Activated naive CD4-positive, alpha-beta T cell treated with anti-CD3 and anti-CD28 coated beads, Interleukin-2, amount 10 ng/mL, durations not matched to agents 7 days and 5 days (primary cell): ENCODE data around the gene NOD1.
"Not testable (repeated sequence)": the region's sequence is repeated elsewhere in the genome, so short reads cannot be mapped to it uniquely, and the experiment has no call there.

Experiments
- CTCF ChIA-PET: fragments of 350-600 bp; sonication (Branson Sonifier 250); formaldehyde crosslinking; loops from one replicate; lab custom pipeline; 2021; ENCODE audit warnings: antibody characterized with exemption; lab: Charles Lee
- DNase-seq: peaks from one replicate; pipeline ENCODE4 v3.0.0-alpha.2; 2020
- H3K27ac Mint-ChIP-seq: one replicate; pipeline ENCODE4 v1.8.0; 2021; ENCODE audit warnings: mild to moderate bottlenecking, moderate library complexity, mixed read lengths
- H3K27me3 Mint-ChIP-seq: one replicate; pipeline ENCODE4 v1.8.0; 2021; ENCODE audit warnings: mild to moderate bottlenecking, mixed read lengths
- H3K36me3 Mint-ChIP-seq: one replicate; pipeline ENCODE4 v1.8.0; 2021; ENCODE audit warnings: mixed read lengths
- H3K4me1 Mint-ChIP-seq: one replicate; pipeline ENCODE4 v1.8.0; 2021; ENCODE audit warnings: mixed read lengths
- H3K4me3 Mint-ChIP-seq: one replicate; pipeline ENCODE4 v1.8.0; 2021; ENCODE audit warnings: mild to moderate bottlenecking, moderate library complexity, mixed read lengths
- H3K9me3 Mint-ChIP-seq: one replicate; pipeline ENCODE4 v1.8.0; 2021; ENCODE audit warnings: mixed read lengths

NOD1 gene

GRCh38 chr7:30420080-30420479 is 58.5 kb downstream of the NOD1 start:
- H3K27ac Mint-ChIP-seq, DNase-seq, H3K4me1 Mint-ChIP-seq, H3K4me3 Mint-ChIP-seq, H3K9me3 Mint-ChIP-seq, CTCF ChIA-PET, H3K27me3 Mint-ChIP-seq: not testable (repeated sequence)
- H3K36me3 Mint-ChIP-seq, result peaks cover 14% of the 10 kb centered on the region

- no peaks in the 10 kb centered on the region for H3K36me3 Mint-ChIP-seq
- CTCF ChIA-PET, result interaction anchor here (1.6 kb wide), 2 partner anchors 137 to 138 kb away, joined by 4 to 7 read pairs; no protein-coding TSS in a partner anchor
Measured at GRCh38 chr7:30413864-30414263, 64.7 kb downstream of the NOD1 start.

GRCh38 chr7:30412782-30413504 is 65.6 kb downstream of the NOD1 start:
- no peak for DNase-seq
- Mint-ChIP-seq H3K9me3 (peaks cover 9% of the 10 kb centered on the region), H3K27ac (no peak overlapping the region), H3K4me1 (no peaks in the 10 kb centered on the region), H3K36me3 (no peaks in the 10 kb centered on the region), H3K4me3 (no peak overlapping the region), H3K27me3 (peaks cover 3% of the 10 kb centered on the region)
- CTCF ChIA-PET, result interaction anchor here (1.0 to 1.6 kb wide), 3 partner anchors 136 to 139 kb away, joined by 3 to 7 read pairs (median 4); no protein-coding TSS in a partner anchor

More at GRCh38 chr7:30413864-30414263, 64.7 kb downstream of the NOD1 start:
- no peak for DNase-seq
- Mint-ChIP-seq H3K4me3 (no peak overlapping the region), H3K27ac (no peak overlapping the region), H3K27me3 (peaks cover 3% of the 10 kb centered on the region), H3K4me1 (no peaks in the 10 kb centered on the region), H3K9me3 (peaks cover 9% of the 10 kb centered on the region)

GRCh38 chr7:30411897-30412296 is 66.7 kb downstream of the NOD1 start:
- no peak for DNase-seq
- Mint-ChIP-seq H3K4me1 (no peaks in the 10 kb centered on the region), H3K4me3 (no peak overlapping the region), H3K27ac (no peak overlapping the region), H3K27me3 (peaks cover 3% of the 10 kb centered on the region), H3K36me3 (no peaks in the 10 kb centered on the region), H3K9me3 (peaks cover 9% of the 10 kb centered on the region)
- CTCF ChIA-PET, result interaction anchor here (1.7 kb wide), 1 partner anchor 135 kb away, joined by 7 read pairs; no protein-coding TSS in a partner anchor

- Mint-ChIP-seq H3K36me3 (no peaks in the 10 kb centered on the region), H3K27me3 (peaks cover 3% of the 10 kb centered on the region), H3K4me1 (no peaks in the 10 kb centered on the region), H3K27ac (no peak overlapping the region), H3K9me3 (peaks cover 9% of the 10 kb centered on the region), H3K4me3 (no peak overlapping the region)
- CTCF ChIA-PET, result interaction anchor here (1.1 to 1.7 kb wide), 2 partner anchors 10 to 135 kb away, joined by 3 to 7 read pairs; no protein-coding TSS in a partner anchor
- DNase-seq, result no peak
Measured at GRCh38 chr7:30411173-30411572, 67.4 kb downstream of the NOD1 start.

- no peak for DNase-seq
- H3K4me1 Mint-ChIP-seq, result peaks cover 3% of the 10 kb centered on the region
- no peaks in the 10 kb centered on the region for H3K9me3 Mint-ChIP-seq
- peaks cover 3% of the 10 kb centered on the region for H3K36me3 Mint-ChIP-seq
- no peaks in the 10 kb centered on the region for H3K27me3 Mint-ChIP-seq
- no peak overlapping the region for H3K27ac Mint-ChIP-seq
- CTCF ChIA-PET, result no interaction called here
- H3K4me3 Mint-ChIP-seq, result no peak overlapping the region
Measured at GRCh38 chr7:30406664-30407425, 71.7 kb downstream of the NOD1 start.

GRCh38 chr7:30405179-30405578 is 73.4 kb downstream of the NOD1 start:
- CTCF ChIA-PET, result interaction anchor here (0.8 kb wide), 1 partner anchor 9 kb away, joined by 4 read pairs; no protein-coding TSS in a partner anchor
- Mint-ChIP-seq H3K27me3 (no peaks in the 10 kb centered on the region), H3K4me1 (peaks cover 10% of the 10 kb centered on the region), H3K27ac (no peak overlapping the region), H3K36me3 (peaks cover 3% of the 10 kb centered on the region), H3K9me3 (no peaks in the 10 kb centered on the region), H3K4me3 (no peak overlapping the region)
- DNase-seq, result no peak

- Mint-ChIP-seq H3K27me3 (no peaks in the 10 kb centered on the region), H3K9me3 (no peaks in the 10 kb centered on the region), H3K36me3 (peaks cover 3% of the 10 kb centered on the region), H3K4me1 (peaks cover 10% of the 10 kb centered on the region), H3K27ac (no peak overlapping the region), H3K4me3 (no peak overlapping the region)
- DNase-seq, result no peak
- CTCF ChIA-PET, result no interaction called here
Measured at GRCh38 chr7:30403477-30403876, 75.1 kb downstream of the NOD1 start.

GRCh38 chr7:30396389-30396788 is 82.2 kb downstream of the NOD1 start:
- Mint-ChIP-seq H3K27ac (no peak overlapping the region), H3K36me3 (no peaks in the 10 kb centered on the region), H3K4me1 (peaks cover 2% of the 10 kb centered on the region), H3K27me3 (no peaks in the 10 kb centered on the region), H3K4me3 (no peak overlapping the region), H3K9me3 (no peaks in the 10 kb centered on the region)
- DNase-seq, result no peak
- CTCF ChIA-PET, result interaction anchor here (0.6 to 1.3 kb wide), 3 partner anchors 8 to 381 kb away, joined by 3 to 4 read pairs (median 3); no protein-coding TSS in a partner anchor

GRCh38 chr7:30395676-30396075 is 82.9 kb downstream of the NOD1 start:
- CTCF ChIA-PET, result interaction anchor here (1.0 to 1.3 kb wide), 2 partner anchors 9 to 16 kb away, joined by 3 to 4 read pairs; no protein-coding TSS in a partner anchor
- Mint-ChIP-seq H3K9me3 (no peaks in the 10 kb centered on the region), H3K4me3 (no peak overlapping the region), H3K36me3 (no peaks in the 10 kb centered on the region), H3K27ac (no peak overlapping the region), H3K4me1 (no peaks in the 10 kb centered on the region), H3K27me3 (no peaks in the 10 kb centered on the region)
- no peak for DNase-seq

- Mint-ChIP-seq H3K36me3 (no peaks in the 10 kb centered on the region), H3K4me1 (no peaks in the 10 kb centered on the region), H3K4me3 (no peak overlapping the region), H3K9me3 (no peaks in the 10 kb centered on the region), H3K27me3 (no peaks in the 10 kb centered on the region), H3K27ac (no peak overlapping the region)
- no peak for DNase-seq
- CTCF ChIA-PET, result no interaction called here
Measured at GRCh38 chr7:30391806-30392205, 86.8 kb downstream of the NOD1 start.

GRCh38 chr7:30390736-30391636 is 87.6 kb downstream of the NOD1 start:
- no peaks in the 10 kb centered on the region for H3K4me1 Mint-ChIP-seq
- CTCF ChIA-PET, result no interaction called here
- H3K4me3 Mint-ChIP-seq, result no peak overlapping the region
- no peaks in the 10 kb centered on the region for H3K9me3 Mint-ChIP-seq
- no peaks in the 10 kb centered on the region for H3K36me3 Mint-ChIP-seq
- H3K27me3 Mint-ChIP-seq, result no peaks in the 10 kb centered on the region
- no peak overlapping the region for H3K27ac Mint-ChIP-seq
- DNase-seq, result no peak

- no peaks in the 10 kb centered on the region for H3K4me1 Mint-ChIP-seq
- H3K27me3 Mint-ChIP-seq, result no peaks in the 10 kb centered on the region
- H3K36me3 Mint-ChIP-seq, result no peaks in the 10 kb centered on the region
- H3K4me3 Mint-ChIP-seq, result no peak overlapping the region
- CTCF ChIA-PET, result no interaction called here
- H3K27ac Mint-ChIP-seq, result no peak overlapping the region
- no peaks in the 10 kb centered on the region for H3K9me3 Mint-ChIP-seq
- no peak for DNase-seq
Measured at GRCh38 chr7:30389791-30390190, 88.8 kb downstream of the NOD1 start.

GRCh38 chr7:30382607-30383006 is 96.0 kb downstream of the NOD1 start:
- CTCF ChIA-PET, result no interaction called here
- H3K4me1 Mint-ChIP-seq, result no peaks in the 10 kb centered on the region
- H3K9me3 Mint-ChIP-seq, result peaks cover 9% of the 10 kb centered on the region
- no peak for DNase-seq
- no peak overlapping the region for H3K27ac Mint-ChIP-seq
- no peak overlapping the region for H3K4me3 Mint-ChIP-seq
- H3K27me3 Mint-ChIP-seq, result no peaks in the 10 kb centered on the region
- peaks cover 5% of the 10 kb centered on the region for H3K36me3 Mint-ChIP-seq
